Measurements from ENCODE around the gene FZD7. TPM values are rescaled to one million over a fixed set of nuclear protein-coding genes. Genes with fewer than 3 reads are reported as not detected.

Gene FZD7
- total and polyA plus RNA-seq, 2 of the 8 experiments (the other 6 are each of a cell fraction or from before 2014, with no cell fraction given): 176 to 246 TPM

DNA sequence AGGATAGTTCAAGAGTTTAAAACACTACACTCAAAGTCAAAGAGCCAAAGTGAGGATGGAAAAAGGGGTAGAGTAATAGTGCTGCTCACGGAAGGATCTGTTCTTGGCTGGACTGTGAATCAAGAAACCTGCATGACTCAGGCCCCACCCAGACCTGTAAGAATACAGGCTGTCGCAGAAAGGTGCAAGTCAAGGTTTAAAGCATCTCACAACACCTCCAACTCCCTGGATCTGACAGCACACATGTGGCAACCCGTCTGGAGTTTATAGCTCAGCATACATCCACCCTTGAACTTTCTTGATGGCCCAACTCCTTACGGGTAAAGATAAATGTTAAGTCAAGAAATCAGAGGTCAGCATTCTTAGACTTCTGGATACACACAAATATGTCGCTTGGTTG is 45.7 kb downstream of the FZD7 start:
- no peak overlapping the region for H3K14ac ChIP-seq (ENCODE audit: insufficient read length)
- no peaks in the 10 kb centered on the region; a peak in 1 of 8 replicates for H3K36me3 ChIP-seq (ENCODE audit: control insufficient read depth in 2 of 4, insufficient read depth in 4 of 4, low read length in 3 of 4)
- H3K9me3 ChIP-seq (ENCODE audit: insufficient read depth in 2 of 2, low read depth in 1 of 2, low read length in 1 of 2): peaks cover 0 to 4% of the 10 kb centered on the region in 2 experiments; a peak in 2 of 4 replicates
- no peak overlapping the region for H2BK120ac ChIP-seq (replicated peaks; ENCODE audit: low read depth, low read length)
- H3K27me3 ChIP-seq (replicated peaks in 1 of 4; ENCODE audit: control insufficient read depth in 3 of 4, extremely low read depth in 1 of 4, insufficient read depth in 3 of 4, low read length in 3 of 4): no peaks in the 10 kb centered on the region
- H2BK20ac ChIP-seq (ENCODE audit: low read length): no peak overlapping the region
- no peak overlapping the region for H3K4me3 ChIP-seq (ENCODE audit: extremely low read depth in 1 of 4, insufficient read depth in 2 of 4, low read depth in 3 of 4, low read length in 4 of 4)
- 94% methylated on average over 5 of the region's 5 CpGs; no CpG with 5 or more reads in 1 of the 2 experiments for WGBS, 2 experiments (ENCODE audit: extremely low coverage in 1 of 2, insufficient coverage in 1 of 2, insufficient read length in 1 of 2, insufficient replicate concordance in 2 of 2, low coverage in 1 of 2, low lambda C conversion rate in 2 of 2, missing lambda C conversion rate in 1 of 2)
- H4K5ac ChIP-seq (ENCODE audit: insufficient read length, low read depth, low read length): no peak overlapping the region
- no peak overlapping the region for H2BK12ac ChIP-seq (ENCODE audit: low read depth, low read length)
- no peak overlapping the region for H4K8ac ChIP-seq (ENCODE audit: extremely low read depth, insufficient read depth, low read length)
- no peak overlapping the region for H3K27ac ChIP-seq (ENCODE audit: low read depth, low read length)
- no peak overlapping the region for H3K18ac ChIP-seq (ENCODE audit: extremely low read depth, low read length)
- H2BK5ac ChIP-seq (ENCODE audit: low read depth, low read length): no peak overlapping the region
- H3K23ac ChIP-seq (ENCODE audit: insufficient read length): no peak overlapping the region
- ChIA-PET CTCF (ENCODE audit: partially characterized antibody) (interaction anchor here (1.0 to 1.4 kb wide), 4 partner anchors 12 to 24 kb away, joined by 3 to 5 read pairs (median 4); no protein-coding TSS in a partner anchor), POLR2A (ENCODE audit: partially characterized antibody) (no interaction called here)
- peaks cover 5 to 8% (median 6%) of the 10 kb centered on the region in 4 experiments; a peak in 6 of 7 replicates for H3K4me1 ChIP-seq (replicated peaks in 1 of 4; ENCODE audit: control insufficient read depth in 3 of 4, insufficient read depth in 4 of 4, low read length in 3 of 4)
- FAIRE-seq (no peak), DNase-seq (ENCODE audit: low read depth in 1 of 2, low spot score in 2 of 2) (no peak)
- no peaks in the 10 kb centered on the region for H3K79me1 ChIP-seq (ENCODE audit: low read depth, low read length)
- H3K9ac ChIP-seq (replicated peaks in 1 of 4; ENCODE audit: extremely low read depth in 1 of 4, low read depth in 3 of 4, low read length in 3 of 4): no peak overlapping the region
- H4K20me1 ChIP-seq (replicated peaks in 1 of 2; ENCODE audit: control insufficient read depth in 1 of 2, insufficient read depth in 2 of 2, low read length in 2 of 2): no peaks in the 10 kb centered on the region
- no peak overlapping the region for H3K4ac ChIP-seq (replicated peaks; ENCODE audit: insufficient read length, low read depth, low read length)
- H3K56ac ChIP-seq (replicated peaks; ENCODE audit: insufficient read length, low read depth, low read length): no peak overlapping the region
- TF ChIP-seq TAF1 (IDR thresholded peaks at IDR 0.05; ENCODE audit: low read depth, low read length): no peak
- no peak for TF ChIP-seq SP2 (IDR thresholded peaks at IDR 0.05; ENCODE audit: low read length)
- TF ChIP-seq EZH2 (IDR thresholded peaks at IDR 0.05; ENCODE audit: low read depth, low read length, severe bottlenecking): no peak
- TF ChIP-seq CBX8 (IDR thresholded peaks at IDR 0.05; ENCODE audit: borderline replicate concordance, low read depth, low read length): no peak
- no peak for TF ChIP-seq RXRA (IDR thresholded peaks at IDR 0.05; ENCODE audit: insufficient read depth, low read depth, low read length)
- TF ChIP-seq GTF2F1 (IDR thresholded peaks at IDR 0.05; ENCODE audit: borderline replicate concordance, low read depth, low read length): no peak
- TF ChIP-seq SUZ12 (IDR thresholded peaks at IDR 0.05; ENCODE audit: low read length): no peak
- TF ChIP-seq SRF (IDR thresholded peaks at IDR 0.05; ENCODE audit: low read depth, low read length): no peak
- TF ChIP-seq SP1 (IDR thresholded peaks at IDR 0.05; ENCODE audit: low read depth, low read length): no peak
- H3K79me2 ChIP-seq (ENCODE audit: control insufficient read depth in 1 of 2, insufficient read depth in 2 of 2, low read length in 2 of 2): no peaks in the 10 kb centered on the region
- no peak overlapping the region for H2AFZ ChIP-seq (ENCODE audit: low read length)
- H2BK15ac ChIP-seq (ENCODE audit: low read length): no peak overlapping the region
- no peaks in the 10 kb centered on the region for H3K23me2 ChIP-seq (ENCODE audit: low read depth, low read length)
- no peak overlapping the region for H2AK5ac ChIP-seq (ENCODE audit: low read depth, low read length)
- no peak overlapping the region for H3K4me2 ChIP-seq (ENCODE audit: insufficient read depth in 1 of 2, low read depth in 2 of 2, low read length in 2 of 2)
- H4K91ac ChIP-seq (replicated peaks; ENCODE audit: insufficient read length, low read length): no peak overlapping the region

Measured in H1 (cell line).